H1 (cell line): Measurements from ENCODE around the gene ACAD11. TPM values are rescaled to one million over a fixed set of nuclear protein-coding genes. Genes with fewer than 3 reads are reported as not detected.

Experiments used
- CTCF ChIA-PET: fragments of 300-600 bp; sonication (Branson Sonifier 250); formaldehyde crosslinking; loops from one replicate; lab custom pipeline; 2021; ENCODE audit not compliant: partially characterized antibody; lab: Charles Lee
- POLR2A ChIA-PET: fragments of 300-600 bp; sonication (Branson Sonifier 250); formaldehyde crosslinking; loops from one replicate; lab custom pipeline; 2021; ENCODE audit warnings: inconsistent platforms; ENCODE audit not compliant: partially characterized antibody; lab: Charles Lee
- DNase-seq, 2 experiments: peaks; one replicate each; pipeline versions ENCODE4 v3.0.0 to v3.0.0-alpha.2; 2010 to 2022; ENCODE audit warnings: low spot score in 2 of 2, low read depth in 1 of 2, mixed read lengths in 1 of 2
- FAIRE-seq: peaks from 2 replicates; lab custom pipeline; 2011; peaks lifted over from hg19 to GRCh38; lab: Jason Lieb, UNC
- H2AFZ ChIP-seq: 2 replicates; pipeline ENCODE4 v1.8.1; 2012; ENCODE audit warnings: low read length, inconsistent platforms
- H2AK5ac ChIP-seq: 2 replicates; pipeline ENCODE4 v1.6.1; 2013; ENCODE audit warnings: low read depth, low read length
- H2BK120ac ChIP-seq: replicated peaks from 2 replicates; pipeline ENCODE3; 2013; ENCODE audit warnings: low read depth, low read length, inconsistent platforms
- H2BK12ac ChIP-seq: 2 replicates; pipeline ENCODE4 v1.6.1; 2013; ENCODE audit warnings: low read depth, low read length
- H2BK15ac ChIP-seq: 2 replicates; pipeline ENCODE4 v1.6.1; 2013; ENCODE audit warnings: low read length
- H2BK20ac ChIP-seq: 2 replicates; pipeline ENCODE4 v1.6.1; 2013; ENCODE audit warnings: low read length
- H2BK5ac ChIP-seq: 2 replicates; pipeline ENCODE4 v1.6.1; 2013; ENCODE audit warnings: low read depth, low read length
- H3K14ac ChIP-seq: 2 replicates; pipeline ENCODE4 v1.6.1; 2013; ENCODE audit warnings: inconsistent platforms; ENCODE audit not compliant: insufficient read length
- H3K18ac ChIP-seq: 2 replicates; pipeline ENCODE4 v1.6.1; 2013; ENCODE audit warnings: low read length; ENCODE audit errors: extremely low read depth
- H3K23ac ChIP-seq: 2 replicates; pipeline ENCODE4 v1.6.1; 2013; ENCODE audit warnings: inconsistent platforms; ENCODE audit not compliant: insufficient read length
- H3K23me2 ChIP-seq: 2 replicates; pipeline ENCODE4 v1.6.1; 2013; ENCODE audit warnings: low read depth, low read length
- H3K27ac ChIP-seq: 2 replicates; pipeline ENCODE4 v1.6.1; 2011; ENCODE audit warnings: low read depth, low read length, inconsistent platforms
- H3K27me3 ChIP-seq, 4 experiments: replicated peaks in 1 of 4; 1 replicate in 1 of 4; 2 replicates in 3 of 4; pipeline versions ENCODE4 v1.6.1 to v1.8.1; 2011 to 2013; ENCODE audit warnings: low read length in 3 of 4, mild to moderate bottlenecking in 3 of 4, inconsistent platforms in 2 of 4, mixed read lengths in 2 of 4, moderate library complexity in 1 of 4; ENCODE audit not compliant: control insufficient read depth in 3 of 4, insufficient read depth in 3 of 4; ENCODE audit errors: extremely low read depth in 1 of 4
- H3K36me3 ChIP-seq, 4 experiments: 2 replicates each; pipeline versions ENCODE4 v1.6.1 to v1.8.1; 2011 to 2013; ENCODE audit warnings: mild to moderate bottlenecking in 4 of 4, low read length in 3 of 4, moderate library complexity in 2 of 4, control low read depth in 1 of 4, inconsistent platforms in 1 of 4; ENCODE audit not compliant: insufficient read depth in 4 of 4, control insufficient read depth in 2 of 4
- H3K4ac ChIP-seq: replicated peaks from 2 replicates; pipeline ENCODE3; 2013; ENCODE audit warnings: low read length, low read depth, mixed read lengths, inconsistent platforms; ENCODE audit not compliant: insufficient read length
- H3K4me1 ChIP-seq, 4 experiments: replicated peaks in 1 of 4; 1 replicate in 1 of 4; 2 replicates in 3 of 4; pipeline versions ENCODE4 v1.6.1 to v1.8.1; 2011 to 2013; ENCODE audit warnings: low read length in 3 of 4, inconsistent platforms in 2 of 4, mixed read lengths in 1 of 4; ENCODE audit not compliant: insufficient read depth in 4 of 4, control insufficient read depth in 3 of 4
- H3K4me2 ChIP-seq, 2 experiments: 2 replicates each; pipeline versions ENCODE4 v1.6.1 to v1.8.1; 2011 to 2013; ENCODE audit warnings: low read depth in 2 of 2, low read length in 2 of 2, control low read depth in 1 of 2, inconsistent platforms in 1 of 2, mild to moderate bottlenecking in 1 of 2; ENCODE audit not compliant: insufficient read depth in 1 of 2
- H3K4me3 ChIP-seq, 4 experiments: fragments of 200-600, 300-600 bp in 1 of 4; sonication (generic), shearing (Covaris generic), sonication (Bioruptor Twin) in 1 of 4; 2 replicates each; pipeline versions ENCODE4 v1.5.1 to v1.8.1; 2011 to 2016; ENCODE audit warnings: low read length in 4 of 4, low read depth in 3 of 4, control low read depth in 2 of 4, inconsistent platforms in 2 of 4, mild to moderate bottlenecking in 2 of 4, mixed read lengths in 1 of 4, moderate library complexity in 1 of 4; ENCODE audit not compliant: insufficient read depth in 2 of 4; ENCODE audit errors: extremely low read depth in 1 of 4
- H3K56ac ChIP-seq: replicated peaks from 2 replicates; pipeline ENCODE3; 2013; ENCODE audit warnings: low read depth, mild to moderate bottlenecking, mixed read lengths, low read length, inconsistent platforms; ENCODE audit not compliant: insufficient read length
- H3K79me1 ChIP-seq: 2 replicates; pipeline ENCODE4 v1.6.1; 2013; ENCODE audit warnings: low read depth, low read length, control low read depth
- H3K79me2 ChIP-seq, 2 experiments: 2 replicates each; pipeline versions ENCODE4 v1.6.1 to v1.8.1; 2012 to 2013; ENCODE audit warnings: low read length in 2 of 2, mild to moderate bottlenecking in 2 of 2, inconsistent platforms in 1 of 2; ENCODE audit not compliant: insufficient read depth in 2 of 2, control insufficient read depth in 1 of 2
- H3K9ac ChIP-seq, 4 experiments: replicated peaks in 1 of 4; 1 replicate in 1 of 4; 2 replicates in 3 of 4; pipeline versions ENCODE4 v1.6.1 to v1.8.1; 2011 to 2013; ENCODE audit warnings: low read depth in 3 of 4, low read length in 3 of 4, control low read depth in 2 of 4, mild to moderate bottlenecking in 2 of 4, moderate library complexity in 2 of 4, inconsistent platforms in 1 of 4; ENCODE audit errors: extremely low read depth in 1 of 4
- H3K9me3 ChIP-seq, 2 experiments: 2 replicates each; pipeline versions ENCODE4 v1.6.1 to v1.8.1; 2012 to 2013; ENCODE audit warnings: mild to moderate bottlenecking in 2 of 2, moderate library complexity in 2 of 2, control low read depth in 1 of 2, inconsistent platforms in 1 of 2, low read depth in 1 of 2, low read length in 1 of 2, mixed read lengths in 1 of 2; ENCODE audit not compliant: insufficient read depth in 2 of 2
- H4K20me1 ChIP-seq, 2 experiments: replicated peaks in 1 of 2; 2 replicates each; pipeline versions ENCODE3 to v1.8.1; 2011 to 2013; ENCODE audit warnings: inconsistent platforms in 2 of 2, low read length in 2 of 2, mild to moderate bottlenecking in 1 of 2; ENCODE audit not compliant: insufficient read depth in 2 of 2, control insufficient read depth in 1 of 2
- H4K5ac ChIP-seq: 2 replicates; pipeline ENCODE4 v1.6.1; 2013; ENCODE audit warnings: low read length, low read depth, mixed read lengths, inconsistent platforms; ENCODE audit not compliant: insufficient read length
- H4K8ac ChIP-seq: 2 replicates; pipeline ENCODE4 v1.8.0; 2013; ENCODE audit warnings: mild to moderate bottlenecking, moderate library complexity, low read length, inconsistent platforms; ENCODE audit not compliant: insufficient read depth; ENCODE audit errors: extremely low read depth
- H4K91ac ChIP-seq: replicated peaks from 2 replicates; pipeline ENCODE3; 2013; ENCODE audit warnings: low read length, mixed read lengths, inconsistent platforms; ENCODE audit not compliant: insufficient read length
- ASH2L ChIP-seq: fragments of 200-600, 300-600 bp; sonication (generic); IDR thresholded peaks from one replicate; pipeline ENCODE4 v1.7.1; 2017; ENCODE audit warnings: low read length
- EP300 ChIP-seq, 2 experiments: IDR thresholded peaks; 1 replicate in 1 of 2; 2 replicates in 1 of 2; pipeline ENCODE4 v1.6.1; 2011 to 2012; ENCODE audit warnings: low read depth in 2 of 2, low read length in 2 of 2, mild to moderate bottlenecking in 2 of 2, borderline replicate concordance in 1 of 2, inconsistent platforms in 1 of 2, moderate library complexity in 1 of 2
- GABPA ChIP-seq: IDR thresholded peaks from 2 replicates; pipeline ENCODE4 v1.6.1; 2011; ENCODE audit warnings: mild to moderate bottlenecking, low read length, moderate library complexity, borderline replicate concordance; ENCODE audit not compliant: insufficient read depth
- HDAC2 ChIP-seq, 2 experiments: fragments of 300-600 bp in 1 of 2; sonication (generic) in 1 of 2; IDR thresholded peaks; 2 replicates each; pipeline ENCODE4 v1.6.1; 2011 to 2012; ENCODE audit warnings: low read depth in 2 of 2, low read length in 2 of 2, mild to moderate bottlenecking in 2 of 2, moderate library complexity in 2 of 2, borderline replicate concordance in 1 of 2, inconsistent platforms in 1 of 2
- KDM4A ChIP-seq: IDR thresholded peaks from one replicate; pipeline ENCODE4 v1.7.1; 2012; ENCODE audit warnings: low read depth, mild to moderate bottlenecking, moderate library complexity, low read length, inconsistent platforms; ENCODE audit not compliant: severe bottlenecking
- RXRA ChIP-seq: IDR thresholded peaks from 2 replicates; pipeline ENCODE4 v1.6.1; 2011; ENCODE audit warnings: low read depth, mild to moderate bottlenecking, low read length, moderate library complexity; ENCODE audit not compliant: insufficient read depth
- TAF7 ChIP-seq: optimal IDR thresholded peaks from 2 replicates; pipeline ENCODE3; 2011; ENCODE audit warnings: low read depth, mild to moderate bottlenecking, inconsistent platforms, low read length, moderate library complexity, borderline replicate concordance
- TBP ChIP-seq: IDR thresholded peaks from 2 replicates; pipeline ENCODE4 v1.6.1; 2011; ENCODE audit warnings: low read depth, low read length, improper control_type of control experiment
- ZNF274 ChIP-seq: IDR thresholded peaks from 2 replicates; pipeline ENCODE4 v1.7.0; 2012; ENCODE audit warnings: low read length, borderline replicate concordance; ENCODE audit errors: extremely low read depth
- polyA plus RNA-seq, 7 experiments: library from polyadenylated mRNA; depleted of rRNA in 3 of 7; stranded (reverse) in 5 of 7; unstranded in 2 of 7; fragments of >200 nt in 5 of 7; fragments of 200-250 nt in 2 of 7; gene quantifications; 1 replicate in 5 of 7; 2 replicates in 1 of 7; 4 replicates in 1 of 7; pipeline versions ENCODE4 v1.2.1 to v1.2.3, GENCODE V29; 2011 to 2013; ENCODE audit warnings: missing spikeins in 2 of 7, mixed read lengths in 2 of 7
- total RNA-seq: library from RNA; stranded (reverse); fragmentation: NEBNext Ultra II Directional; extraction: Animal tissue kit (Norgen Biotek cat#: 25700); gene quantifications from 2 replicates; pipeline ENCODE4 v1.2.1, GENCODE V29; 2021
- TF ChIP-seq, protein P1 (sequence below), 3 experiments: IDR thresholded peaks; 1 replicate in 2 of 3; 2 replicates in 1 of 3; pipeline versions ENCODE4 v1.5.1 to v1.6.1; 2011; ENCODE audit warnings: low read length in 3 of 3, mild to moderate bottlenecking in 3 of 3, inconsistent platforms in 2 of 3, low read depth in 1 of 3, moderate library complexity in 1 of 3; ENCODE audit not compliant: insufficient read depth in 1 of 3; ENCODE audit errors: control extremely low read depth in 1 of 3

Gene ACAD11
- total and polyA plus RNA-seq, 2 of the 8 experiments (the other 6 are each of a cell fraction or from before 2014, with no cell fraction given), result 5.5 to 11.0 TPM

DNA sequence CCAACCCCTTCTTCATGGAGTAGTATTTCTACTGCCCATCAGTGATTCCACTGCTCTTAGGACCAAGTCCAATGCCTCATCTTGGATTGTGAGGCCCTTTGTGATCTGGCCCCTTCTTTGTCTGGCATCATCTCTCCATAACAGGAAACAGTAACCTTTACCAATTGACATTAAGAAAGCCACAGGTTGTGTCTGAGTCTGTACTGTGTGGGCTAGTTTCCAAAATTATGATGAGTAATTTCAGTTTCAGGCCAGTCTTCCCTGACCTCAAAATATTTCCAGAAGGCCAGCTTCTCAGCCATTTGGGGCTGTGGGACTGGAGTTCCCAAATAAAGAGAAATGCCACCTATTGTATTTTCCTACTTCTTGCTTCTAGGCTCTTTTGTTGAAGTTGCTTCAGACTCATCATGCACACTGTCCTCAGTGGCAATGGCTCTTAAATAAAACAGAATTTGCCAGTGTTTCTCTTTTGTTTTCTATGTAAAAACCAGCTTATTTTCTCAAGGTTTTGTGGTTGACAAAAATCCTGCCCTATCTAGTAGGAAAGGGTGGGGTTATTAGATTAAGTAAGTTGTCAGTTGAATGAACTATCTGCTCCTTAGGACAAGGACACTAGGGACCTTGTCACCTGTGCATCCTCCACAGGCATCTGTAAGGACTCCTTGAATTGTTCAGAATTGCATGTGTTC, 109.6 kb downstream of the ACAD11 start:
- no peak overlapping the region for H2BK20ac ChIP-seq
- no peak overlapping the region for H3K4me3 ChIP-seq
- no peak for FAIRE-seq
- H3K79me1 ChIP-seq, result no peaks in the 10 kb centered on the region
- ChIA-PET CTCF (interaction anchor here (5.2 to 10.2 kb wide), 2 partner anchors 14 to 92 kb away, joined by 30 to 102 read pairs; no protein-coding TSS in a partner anchor), POLR2A (no interaction called here)
- no peak overlapping the region for H2BK12ac ChIP-seq
- DNase-seq, result no peak
- H2AFZ ChIP-seq, result no peak overlapping the region
- no peak overlapping the region for H3K23ac ChIP-seq
- H2AK5ac ChIP-seq, result no peak overlapping the region
- no peak overlapping the region for H3K9ac ChIP-seq
- H3K27me3 ChIP-seq, result no peaks in the 10 kb centered on the region
- peaks cover 0 to 12% (median 3%) of the 10 kb centered on the region in 4 experiments; a peak in 3 of 7 replicates for H3K4me1 ChIP-seq
- no peak overlapping the region for H4K91ac ChIP-seq
- H3K4ac ChIP-seq, result no peak overlapping the region
- no peak overlapping the region for H2BK15ac ChIP-seq
- H4K8ac ChIP-seq, result no peak overlapping the region
- no peak overlapping the region for H3K27ac ChIP-seq
- no peak overlapping the region for H3K14ac ChIP-seq
- no peaks in the 10 kb centered on the region for H3K79me2 ChIP-seq
- H3K9me3 ChIP-seq, result no peaks in the 10 kb centered on the region; a peak in 1 of 4 replicates
- no peak overlapping the region for H3K56ac ChIP-seq
- no peak overlapping the region for H3K4me2 ChIP-seq
- no peaks in the 10 kb centered on the region for H4K20me1 ChIP-seq
- H3K36me3 ChIP-seq, result no peaks in the 10 kb centered on the region
- no peak overlapping the region for H2BK5ac ChIP-seq
- H3K23me2 ChIP-seq, result no peaks in the 10 kb centered on the region
- no peak overlapping the region for H4K5ac ChIP-seq
- H3K18ac ChIP-seq, result no peak overlapping the region
- no peak overlapping the region for H2BK120ac ChIP-seq
- TF ChIP-seq GABPA, result no peak
- TF ChIP-seq RXRA, result no peak
- TF ChIP-seq EP300 (IDR thresholded peaks at IDR 0.05; ENCODE audit: borderline replicate concordance in 1 of 2, low read depth in 2 of 2, low read length in 2 of 2), result no peak
- no peak for TF ChIP-seq TBP
- TF ChIP-seq HDAC2 (IDR thresholded peaks at IDR 0.05; ENCODE audit: borderline replicate concordance in 1 of 2, low read depth in 2 of 2, low read length in 2 of 2), result no peak
- TF ChIP-seq, protein P1, sequence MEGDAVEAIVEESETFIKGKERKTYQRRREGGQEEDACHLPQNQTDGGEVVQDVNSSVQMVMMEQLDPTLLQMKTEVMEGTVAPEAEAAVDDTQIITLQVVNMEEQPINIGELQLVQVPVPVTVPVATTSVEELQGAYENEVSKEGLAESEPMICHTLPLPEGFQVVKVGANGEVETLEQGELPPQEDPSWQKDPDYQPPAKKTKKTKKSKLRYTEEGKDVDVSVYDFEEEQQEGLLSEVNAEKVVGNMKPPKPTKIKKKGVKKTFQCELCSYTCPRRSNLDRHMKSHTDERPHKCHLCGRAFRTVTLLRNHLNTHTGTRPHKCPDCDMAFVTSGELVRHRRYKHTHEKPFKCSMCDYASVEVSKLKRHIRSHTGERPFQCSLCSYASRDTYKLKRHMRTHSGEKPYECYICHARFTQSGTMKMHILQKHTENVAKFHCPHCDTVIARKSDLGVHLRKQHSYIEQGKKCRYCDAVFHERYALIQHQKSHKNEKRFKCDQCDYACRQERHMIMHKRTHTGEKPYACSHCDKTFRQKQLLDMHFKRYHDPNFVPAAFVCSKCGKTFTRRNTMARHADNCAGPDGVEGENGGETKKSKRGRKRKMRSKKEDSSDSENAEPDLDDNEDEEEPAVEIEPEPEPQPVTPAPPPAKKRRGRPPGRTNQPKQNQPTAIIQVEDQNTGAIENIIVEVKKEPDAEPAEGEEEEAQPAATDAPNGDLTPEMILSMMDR (IDR thresholded peaks at IDR 0.05; ENCODE audit: control extremely low read depth in 1 of 3, insufficient read depth in 1 of 3, low read depth in 1 of 3, low read length in 3 of 3), result no peak
- no peak for TF ChIP-seq TAF7
- no peak for TF ChIP-seq ASH2L
- no peak for TF ChIP-seq ZNF274
- TF ChIP-seq KDM4A, result no peak
